Fibroblast of lung (primary cell): Measurements from ENCODE around the gene RHOB.

Source experiments
- EZH2 ChIP-seq: IDR thresholded peaks from 2 replicates; pipeline ENCODE4 v1.5.1; 2012; ENCODE audit warnings: low read length, control low read depth, mild to moderate bottlenecking; ENCODE audit errors: missing control alignments
- TF ChIP-seq, protein P1 (sequence below), 2 donors: IDR thresholded peaks in 1 of 2; conservative IDR thresholded peaks in 1 of 2; 1 replicate in 1 of 2; 2 replicates in 1 of 2; pipeline ENCODE4 v1.5.1; 2011 to 2012; ENCODE audit warnings: low read length in 2 of 2, control low read depth in 1 of 2, inconsistent platforms in 1 of 2, low read depth in 1 of 2, mild to moderate bottlenecking in 1 of 2

GRCh38 chr2:20410556-20411277, 36.2 kb upstream of the RHOB start:
- TF ChIP-seq, protein P1, sequence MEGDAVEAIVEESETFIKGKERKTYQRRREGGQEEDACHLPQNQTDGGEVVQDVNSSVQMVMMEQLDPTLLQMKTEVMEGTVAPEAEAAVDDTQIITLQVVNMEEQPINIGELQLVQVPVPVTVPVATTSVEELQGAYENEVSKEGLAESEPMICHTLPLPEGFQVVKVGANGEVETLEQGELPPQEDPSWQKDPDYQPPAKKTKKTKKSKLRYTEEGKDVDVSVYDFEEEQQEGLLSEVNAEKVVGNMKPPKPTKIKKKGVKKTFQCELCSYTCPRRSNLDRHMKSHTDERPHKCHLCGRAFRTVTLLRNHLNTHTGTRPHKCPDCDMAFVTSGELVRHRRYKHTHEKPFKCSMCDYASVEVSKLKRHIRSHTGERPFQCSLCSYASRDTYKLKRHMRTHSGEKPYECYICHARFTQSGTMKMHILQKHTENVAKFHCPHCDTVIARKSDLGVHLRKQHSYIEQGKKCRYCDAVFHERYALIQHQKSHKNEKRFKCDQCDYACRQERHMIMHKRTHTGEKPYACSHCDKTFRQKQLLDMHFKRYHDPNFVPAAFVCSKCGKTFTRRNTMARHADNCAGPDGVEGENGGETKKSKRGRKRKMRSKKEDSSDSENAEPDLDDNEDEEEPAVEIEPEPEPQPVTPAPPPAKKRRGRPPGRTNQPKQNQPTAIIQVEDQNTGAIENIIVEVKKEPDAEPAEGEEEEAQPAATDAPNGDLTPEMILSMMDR (conservative IDR thresholded peaks at IDR 0.05 in 1 of 2, IDR thresholded peaks at IDR 0.05 in 1 of 2; ENCODE audit: low read depth in 1 of 2, low read length in 2 of 2): no peak
- TF ChIP-seq EZH2: no peak
